ENCODE measurements around the gene FKBP2. TPM values are rescaled to one million over a fixed set of nuclear protein-coding genes. Genes with fewer than 3 reads are reported as not detected.

The FKBP2 gene
- total and polyA plus RNA-seq, 2 of the 13 experiments (the other 11 are each of a cell fraction or from before 2014, with no cell fraction given), result 30.1 to 53.3 TPM

GRCh38 chr11:64284962-64285884, 44.3 kb downstream of the FKBP2 start, which contains the start of gene GPR137 (continued):
- TF ChIP-seq USF2 (IDR thresholded peaks at IDR 0.05; ENCODE audit: low read depth, low read length) (no peak), USF2 (CRISPR knock-in tag; IDR thresholded peaks at IDR 0.05; ENCODE audit: borderline replicate concordance) (no peak), GMEB1 (CRISPR knock-in tag; IDR thresholded peaks at IDR 0.05; ENCODE audit: borderline replicate concordance) (0 out of 2 replicates have a peak, but pooled peaks have one; percentile 7), ATF4 (CRISPR knock-in tag; IDR thresholded peaks at IDR 0.05) (no peak), ZNF766 (CRISPR knock-in tag; IDR thresholded peaks at IDR 0.05; ENCODE audit: borderline replicate concordance) (no peak), BRCA1 (CRISPR knock-in tag; IDR thresholded peaks at IDR 0.05) (no peak), ZNF740 (CRISPR knock-in tag; IDR thresholded peaks at IDR 0.05) (no peak), ZNF225 (CRISPR knock-in tag; IDR thresholded peaks at IDR 0.05) (no peak), ZNF230 (CRISPR knock-in tag; IDR thresholded peaks at IDR 0.05) (no peak), GFI1 (CRISPR knock-in tag; IDR thresholded peaks at IDR 0.05; ENCODE audit: borderline replicate concordance) (no peak), KLF9 (CRISPR knock-in tag; IDR thresholded peaks at IDR 0.05; ENCODE audit: low read depth) (no peak), ZBTB34 (CRISPR knock-in tag; IDR thresholded peaks at IDR 0.05) (no peak), ZNF24 (IDR thresholded peaks at IDR 0.05) (no peak), E2F1 (CRISPR knock-in tag; IDR thresholded peaks at IDR 0.05) (no peak), ZNF567 (CRISPR knock-in tag; IDR thresholded peaks at IDR 0.05; ENCODE audit: borderline replicate concordance) (no peak), ZNF546 (CRISPR knock-in tag; conservative IDR thresholded peaks at IDR 0.05) (no peak), ZNF468 (CRISPR knock-in tag; IDR thresholded peaks at IDR 0.05) (no peak), THYN1 (CRISPR knock-in tag; IDR thresholded peaks at IDR 0.05; ENCODE audit: borderline replicate concordance, low read depth) (no peak), IKZF1 (IDR thresholded peaks at IDR 0.05) (no peak), ZNF441 (CRISPR knock-in tag; IDR thresholded peaks at IDR 0.05; ENCODE audit: borderline replicate concordance) (no peak; the same call in 1 of the 2 replicates)

All from HepG2 (cell line).